ENCODE results near the gene CHKB. TPM values are rescaled to one million over a fixed set of nuclear protein-coding genes. Genes with fewer than 3 reads are reported as not detected.

The CHKB gene
- total and polyA plus RNA-seq, 2 of the 8 experiments (the other 6 are each of a cell fraction or from before 2014, with no cell fraction given), result 27.9 to 42.2 TPM

DNA sequence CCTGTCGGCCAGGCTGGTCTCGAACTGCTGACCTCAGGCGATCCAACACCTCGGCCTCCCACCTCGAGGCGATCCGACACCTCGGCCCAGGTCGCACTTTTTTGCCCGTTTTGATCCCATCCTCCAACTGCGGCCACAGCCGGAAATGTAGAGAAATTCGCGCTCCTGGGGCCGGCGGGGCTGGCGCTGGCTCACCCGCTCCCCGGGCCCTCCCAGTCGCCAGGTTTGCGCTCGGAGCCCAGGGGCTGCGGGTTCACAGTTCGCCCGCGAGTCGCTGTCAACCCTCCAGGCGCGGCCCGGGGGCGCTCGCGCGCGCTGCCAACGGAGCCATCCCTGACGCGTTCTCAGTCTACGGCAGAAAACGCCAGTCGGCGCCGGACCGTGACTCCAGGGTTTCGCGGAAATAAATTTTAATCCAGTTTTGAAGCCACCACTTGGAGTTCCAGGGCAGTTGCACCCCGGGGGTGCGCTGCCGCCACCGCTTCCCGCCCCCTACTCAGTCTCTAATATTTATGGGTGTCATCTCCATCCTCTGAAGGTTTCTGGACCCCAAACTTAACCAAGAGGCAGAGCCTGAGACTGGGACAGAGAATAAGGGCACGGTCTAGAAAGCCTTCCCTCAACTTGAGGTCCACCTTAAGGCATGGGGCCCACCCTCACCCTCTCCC is 38.4 kb downstream of the CHKB start:
- H4K5ac ChIP-seq (ENCODE audit: insufficient read length, low read depth, low read length), result peak overlapping the region; percentile 30
- H3K79me2 ChIP-seq (ENCODE audit: control insufficient read depth in 1 of 2, insufficient read depth in 2 of 2, low read length in 2 of 2), result no peaks in the 10 kb centered on the region
- H2BK15ac ChIP-seq (ENCODE audit: low read length), result peak overlapping the region; percentile 31; the same call in 1 of the 2 replicates
- no peak overlapping the region; the same call in none of the 2 replicates for H4K8ac ChIP-seq (ENCODE audit: extremely low read depth, insufficient read depth, low read length)
- H3K14ac ChIP-seq (ENCODE audit: insufficient read length), result no peak overlapping the region
- 17% methylated on average over 44 of the region's 52 CpGs; no CpG with 5 or more reads in 1 of the 2 experiments for WGBS, 2 experiments (ENCODE audit: extremely low coverage in 1 of 2, insufficient coverage in 1 of 2, insufficient read length in 1 of 2, insufficient replicate concordance in 2 of 2, low coverage in 1 of 2, low lambda C conversion rate in 2 of 2, missing lambda C conversion rate in 1 of 2)
- H2AK5ac ChIP-seq (ENCODE audit: low read depth, low read length), result no peak overlapping the region
- H3K4me3 ChIP-seq (ENCODE audit: extremely low read depth in 1 of 4, insufficient read depth in 2 of 4, low read depth in 3 of 4, low read length in 4 of 4), result peak overlapping the region in 3 of 4 experiments; percentile 9 to 35 (median 14); a peak in 3 of 8 replicates
- no peak overlapping the region for H2BK5ac ChIP-seq (ENCODE audit: low read depth, low read length)
- H3K27ac ChIP-seq (ENCODE audit: low read depth, low read length), result no peak overlapping the region
- H3K4ac ChIP-seq (replicated peaks; ENCODE audit: insufficient read length, low read depth, low read length), result no peak overlapping the region
- H3K9ac ChIP-seq (replicated peaks in 1 of 4; ENCODE audit: extremely low read depth in 1 of 4, low read depth in 3 of 4, low read length in 3 of 4), result no peak overlapping the region
- no peak overlapping the region for H3K23ac ChIP-seq (ENCODE audit: insufficient read length)
- peaks cover 0 to 13% (median 6%) of the 10 kb centered on the region in 4 experiments; a peak in 5 of 7 replicates for H3K27me3 ChIP-seq (replicated peaks in 1 of 4; ENCODE audit: control insufficient read depth in 3 of 4, extremely low read depth in 1 of 4, insufficient read depth in 3 of 4, low read length in 3 of 4)
- no peak for FAIRE-seq
- H3K36me3 ChIP-seq (ENCODE audit: control insufficient read depth in 2 of 4, insufficient read depth in 4 of 4, low read length in 3 of 4), result no peaks in the 10 kb centered on the region
- no peak overlapping the region for H4K91ac ChIP-seq (replicated peaks; ENCODE audit: insufficient read length, low read length)
- peaks cover 0 to 5% (median 1%) of the 10 kb centered on the region in 4 experiments; a peak in 2 of 7 replicates for H3K4me1 ChIP-seq (replicated peaks in 1 of 4; ENCODE audit: control insufficient read depth in 3 of 4, insufficient read depth in 4 of 4, low read length in 3 of 4)
- no peak overlapping the region for H2AFZ ChIP-seq (ENCODE audit: low read length)
- no peak overlapping the region for H2BK20ac ChIP-seq (ENCODE audit: low read length)
- H3K9me3 ChIP-seq (ENCODE audit: insufficient read depth in 2 of 2, low read depth in 1 of 2, low read length in 1 of 2), result no peaks in the 10 kb centered on the region
- no peaks in the 10 kb centered on the region for H4K20me1 ChIP-seq (replicated peaks in 1 of 2; ENCODE audit: control insufficient read depth in 1 of 2, insufficient read depth in 2 of 2, low read length in 2 of 2)
- peak in 1 of 2 experiments; percentile 95 for DNase-seq (ENCODE audit: low read depth in 1 of 2, low spot score in 2 of 2)
- no peak overlapping the region for H3K18ac ChIP-seq (ENCODE audit: extremely low read depth, low read length)
- H3K79me1 ChIP-seq (ENCODE audit: low read depth, low read length), result no peaks in the 10 kb centered on the region
- no peaks in the 10 kb centered on the region for H3K23me2 ChIP-seq (ENCODE audit: low read depth, low read length)
- CTCF ChIA-PET (ENCODE audit: partially characterized antibody), result interaction anchor here (0.8 to 1.5 kb wide), 4 partner anchors 8 to 150 kb away, joined by 3 to 9 read pairs (median 4); partner anchors contain the start of gene SCO2
- POLR2A ChIA-PET (ENCODE audit: partially characterized antibody), result no interaction called here
- peak overlapping the region; percentile 17; the same call in 1 of the 2 replicates for H2BK12ac ChIP-seq (ENCODE audit: low read depth, low read length)
- peak overlapping the region; percentile 13 to 41; a peak in 3 of 4 replicates for H3K4me2 ChIP-seq (ENCODE audit: insufficient read depth in 1 of 2, low read depth in 2 of 2, low read length in 2 of 2)
- no peak overlapping the region for H3K56ac ChIP-seq (replicated peaks; ENCODE audit: insufficient read length, low read depth, low read length)
- H2BK120ac ChIP-seq (replicated peaks; ENCODE audit: low read depth, low read length), result no peak overlapping the region
- TF ChIP-seq RBBP5 (IDR thresholded peaks at IDR 0.05; ENCODE audit: borderline replicate concordance, low read depth, low read length) (no peak), JUN (IDR thresholded peaks at IDR 0.05; ENCODE audit: low read depth, low read length) (no peak), CBX8 (IDR thresholded peaks at IDR 0.05; ENCODE audit: borderline replicate concordance, low read depth, low read length) (no peak), SIN3A (conservative IDR thresholded peaks at IDR 0.05 in 1 of 2, IDR thresholded peaks at IDR 0.05 in 1 of 2; ENCODE audit: low read depth in 1 of 2, low read length in 2 of 2) (peak in 1 of 2 experiments; percentile 84; a peak in 2 of 4 replicates), CTBP2 (IDR thresholded peaks at IDR 0.05; ENCODE audit: borderline replicate concordance, insufficient read depth, insufficient read length, low read length) (no peak), SP2 (IDR thresholded peaks at IDR 0.05; ENCODE audit: low read length) (no peak), RXRA (IDR thresholded peaks at IDR 0.05; ENCODE audit: insufficient read depth, low read depth, low read length) (no peak), CBX5 (IDR thresholded peaks at IDR 0.05; ENCODE audit: low read depth, low read length) (no peak), TAF1 (IDR thresholded peaks at IDR 0.05; ENCODE audit: low read depth, low read length) (no peak), ZNF274 (IDR thresholded peaks at IDR 0.05; ENCODE audit: borderline replicate concordance, extremely low read depth, low read length) (no peak)
- TF ChIP-seq, protein P1, sequence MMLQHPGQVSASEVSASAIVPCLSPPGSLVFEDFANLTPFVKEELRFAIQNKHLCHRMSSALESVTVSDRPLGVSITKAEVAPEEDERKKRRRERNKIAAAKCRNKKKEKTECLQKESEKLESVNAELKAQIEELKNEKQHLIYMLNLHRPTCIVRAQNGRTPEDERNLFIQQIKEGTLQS (IDR thresholded peaks at IDR 0.05; ENCODE audit: insufficient read depth, low read depth, low read length), result no peak
